Measurements from ENCODE around the gene DYSF. TPM values are rescaled to one million over a fixed set of nuclear protein-coding genes. Genes with fewer than 3 reads are reported as not detected.

DYSF gene
- total RNA-seq, 1 donor from 2014 or later = 82.8 TPM

DNA sequence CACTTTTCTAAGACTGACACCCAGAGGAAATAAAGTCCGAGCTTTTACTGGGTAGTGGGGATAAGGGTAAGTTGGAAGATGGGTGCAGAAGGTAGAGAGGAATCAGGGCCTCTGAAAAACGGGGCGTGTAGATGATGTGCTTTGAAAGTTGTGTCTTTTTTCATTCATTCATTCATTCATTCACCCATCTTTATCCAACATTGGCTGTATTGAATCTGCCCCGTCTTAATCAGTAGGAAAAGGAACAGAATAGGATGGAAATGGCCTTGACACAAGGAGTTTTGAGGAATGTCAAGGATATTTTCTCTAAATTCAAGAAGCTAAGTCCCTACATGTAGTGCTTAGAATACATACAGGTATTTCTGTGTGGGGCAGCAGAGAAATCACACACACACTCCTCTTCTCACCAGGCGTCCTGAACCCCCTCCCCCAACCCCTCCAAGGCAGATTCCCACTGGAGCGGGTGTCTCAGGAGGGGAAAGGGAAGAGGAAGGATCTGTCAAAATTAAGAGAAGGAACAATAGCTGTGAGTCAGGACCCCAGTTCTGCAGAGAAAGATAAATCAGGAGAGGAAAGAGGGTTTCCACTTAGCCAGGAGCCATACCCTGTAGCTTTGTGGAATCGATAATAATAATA, 13.9 kb downstream of the DYSF start:
- peak; percentile 39 for DNase-seq (ENCODE audit: low spot score)
- intact Hi-C loops (cut with DNase I) = no loop called here

DNA sequence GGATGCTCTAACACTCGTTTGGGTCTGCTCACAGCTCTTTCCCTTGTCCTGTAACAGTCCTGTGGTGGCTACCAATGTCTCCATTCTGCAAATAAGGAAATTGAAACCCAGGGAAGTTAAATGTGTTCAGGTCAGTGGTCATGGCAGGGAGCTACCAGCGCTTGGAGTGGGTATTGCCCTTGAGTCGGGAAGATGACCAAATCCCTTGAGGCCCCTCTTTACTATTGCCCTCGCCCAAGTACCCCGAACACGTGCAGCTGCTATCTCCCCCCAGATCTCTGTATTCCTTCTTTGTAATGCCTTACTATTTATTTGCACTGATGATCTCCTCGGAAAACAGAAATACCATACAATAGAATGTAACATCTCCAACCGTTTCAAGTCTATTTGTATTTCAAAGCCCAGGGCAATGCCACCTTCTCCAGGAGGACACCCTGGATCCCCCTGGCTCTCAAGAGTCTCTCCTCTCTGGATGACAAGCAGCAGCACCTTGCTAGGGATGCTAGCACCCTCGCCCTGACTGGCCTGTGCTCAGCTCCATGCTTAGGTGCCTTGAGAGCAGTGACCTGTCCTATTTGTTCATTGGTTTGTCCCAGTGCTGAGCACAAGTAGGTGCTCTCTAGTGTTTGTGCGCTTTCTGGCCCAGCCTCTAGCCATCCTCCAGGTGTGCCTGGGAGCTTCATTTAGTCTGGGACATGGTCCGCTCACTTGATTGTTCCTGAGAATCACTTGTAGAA, 15.1 kb downstream of the DYSF start:
- intact Hi-C loops (cut with DNase I) = no loop called here
- DNase-seq (ENCODE audit: low spot score) = peak; percentile 66

DNA sequence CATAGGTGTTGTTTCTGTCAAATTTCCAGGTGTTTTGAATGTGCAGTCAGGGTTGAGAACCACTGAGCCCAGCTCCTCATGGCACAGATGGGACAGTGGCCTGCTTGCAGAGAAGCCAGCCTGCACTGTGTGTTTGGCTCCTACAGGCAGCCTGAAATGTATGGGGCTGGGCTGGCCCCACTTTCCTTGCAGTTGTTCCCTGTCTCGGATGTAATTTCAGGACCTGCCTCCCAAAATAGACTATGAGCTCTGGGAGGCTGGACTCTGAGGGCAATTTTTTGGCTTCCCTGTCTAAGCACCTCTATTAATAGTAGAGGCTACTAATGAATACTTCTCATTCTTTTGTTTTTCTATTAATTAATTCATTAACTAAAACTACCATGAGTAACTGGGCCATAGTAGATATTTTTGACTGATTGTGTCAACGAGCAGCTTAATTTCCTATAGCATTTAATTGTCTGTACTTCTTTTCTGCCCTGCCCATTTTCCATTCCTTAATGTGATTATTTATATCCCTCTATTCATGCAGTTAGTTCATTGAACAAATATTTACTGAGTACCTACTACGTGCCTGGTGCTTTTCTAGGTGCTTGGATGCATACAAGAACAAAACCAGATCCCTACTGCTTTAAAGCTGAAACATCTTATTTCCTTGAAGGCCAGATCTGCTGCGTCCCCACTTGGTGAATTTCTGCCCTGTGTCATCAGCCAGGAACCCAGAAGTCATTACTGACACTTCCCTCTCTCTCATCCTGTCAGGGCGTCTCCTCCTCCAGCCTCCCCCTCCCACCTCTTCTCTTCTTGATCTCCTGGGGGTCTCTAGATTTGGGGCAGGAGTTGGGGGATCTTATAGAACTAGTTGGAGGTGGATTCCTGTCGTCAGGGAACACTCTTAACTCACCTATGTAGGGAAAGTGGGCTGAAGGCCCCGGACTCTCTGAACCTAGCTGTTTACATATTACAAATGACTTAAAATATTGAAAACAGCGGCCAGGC, 16.3 kb downstream of the DYSF start:
- DNase-seq (ENCODE audit: low spot score) = peak; percentile 78
- intact Hi-C loops (cut with DNase I) = loop anchor here (10.0 kb wide), 1 partner anchor 135 kb away; no protein-coding TSS in a partner anchor

DNA sequence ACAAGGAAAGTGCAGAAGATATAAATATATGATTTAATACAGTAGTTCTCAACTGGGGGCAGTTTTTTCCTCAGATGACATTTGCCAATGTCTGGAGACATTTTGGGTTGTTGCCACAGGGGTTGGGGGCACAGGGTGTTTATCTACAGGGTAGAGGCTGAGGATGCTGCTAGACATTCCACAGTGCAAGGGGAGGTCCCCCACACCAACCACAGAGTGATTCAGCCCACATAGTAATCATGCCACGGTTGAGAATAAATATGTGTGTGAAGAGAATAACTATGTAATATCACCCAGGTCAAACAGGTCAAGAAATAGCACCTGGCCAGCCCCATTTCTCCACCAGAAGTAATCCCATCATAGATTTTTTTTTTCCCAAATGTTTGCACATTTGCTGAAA, 17.9 kb downstream of the DYSF start:
- intact Hi-C loops (cut with DNase I) = loop anchor here (10.0 kb wide), 1 partner anchor 134 kb away; no protein-coding TSS in a partner anchor
- no peak for DNase-seq (ENCODE audit: low spot score)

DNA sequence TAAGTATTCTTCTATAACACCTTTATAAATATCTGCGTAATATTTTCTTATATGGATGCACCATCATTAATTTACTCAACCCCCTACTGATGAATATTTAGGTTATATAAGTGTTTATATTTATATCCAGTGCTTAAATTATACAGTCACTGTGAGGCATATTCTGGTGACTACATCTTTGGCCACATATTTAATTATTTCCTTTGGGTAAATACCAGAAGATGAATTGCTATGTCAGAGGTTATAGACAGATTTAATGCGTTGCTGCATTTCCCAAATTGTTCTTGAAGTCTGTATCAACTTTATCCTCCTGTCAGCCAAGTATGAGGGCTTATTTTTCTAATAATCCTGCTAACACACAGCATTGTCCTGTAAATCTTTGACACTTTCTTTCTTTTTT, 18.7 kb downstream of the DYSF start:
- no peak for DNase-seq (ENCODE audit: low spot score)
- intact Hi-C loops (cut with DNase I) = loop anchor here (10.0 kb wide), 1 partner anchor 133 kb away; no protein-coding TSS in a partner anchor

DNA sequence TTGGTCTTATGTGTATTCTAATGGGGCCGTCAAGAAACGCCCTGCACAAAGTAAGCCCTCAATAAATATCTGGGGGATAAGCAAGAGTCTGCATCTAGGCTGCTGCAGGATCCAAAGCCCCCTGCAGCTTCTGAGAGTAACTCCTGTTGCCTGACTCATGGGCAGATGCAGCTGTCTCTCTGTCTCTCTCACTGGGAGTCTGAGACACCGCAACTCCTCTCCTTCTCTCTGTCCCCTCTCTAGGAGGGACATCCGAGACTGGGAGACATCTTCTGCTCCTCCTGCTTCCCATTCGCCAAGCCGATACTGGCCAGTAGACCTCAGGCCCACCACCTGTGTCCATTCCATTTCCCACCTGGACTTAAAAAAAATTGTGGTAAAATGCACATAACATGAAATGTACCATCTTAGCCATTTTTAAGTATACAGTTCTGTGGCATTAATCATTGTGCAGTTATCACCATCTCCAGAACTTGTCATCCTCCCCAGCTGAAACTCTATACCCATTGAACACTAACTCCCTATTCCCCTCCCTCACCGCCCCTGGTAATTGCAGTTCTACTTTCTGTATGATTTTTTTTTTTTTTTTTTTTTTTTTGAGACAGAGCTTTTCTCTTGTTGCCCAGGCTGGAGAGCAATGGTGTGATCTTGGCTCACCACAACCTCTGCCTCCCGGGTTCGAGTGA, 20.1 kb downstream of the DYSF start:
- intact Hi-C loops (cut with DNase I) = loop anchor here (2.0 to 10.0 kb wide), 2 partner anchors 27 to 131 kb away; no protein-coding TSS in a partner anchor
- DNase-seq (ENCODE audit: low spot score) = peak; percentile 19

DNA sequence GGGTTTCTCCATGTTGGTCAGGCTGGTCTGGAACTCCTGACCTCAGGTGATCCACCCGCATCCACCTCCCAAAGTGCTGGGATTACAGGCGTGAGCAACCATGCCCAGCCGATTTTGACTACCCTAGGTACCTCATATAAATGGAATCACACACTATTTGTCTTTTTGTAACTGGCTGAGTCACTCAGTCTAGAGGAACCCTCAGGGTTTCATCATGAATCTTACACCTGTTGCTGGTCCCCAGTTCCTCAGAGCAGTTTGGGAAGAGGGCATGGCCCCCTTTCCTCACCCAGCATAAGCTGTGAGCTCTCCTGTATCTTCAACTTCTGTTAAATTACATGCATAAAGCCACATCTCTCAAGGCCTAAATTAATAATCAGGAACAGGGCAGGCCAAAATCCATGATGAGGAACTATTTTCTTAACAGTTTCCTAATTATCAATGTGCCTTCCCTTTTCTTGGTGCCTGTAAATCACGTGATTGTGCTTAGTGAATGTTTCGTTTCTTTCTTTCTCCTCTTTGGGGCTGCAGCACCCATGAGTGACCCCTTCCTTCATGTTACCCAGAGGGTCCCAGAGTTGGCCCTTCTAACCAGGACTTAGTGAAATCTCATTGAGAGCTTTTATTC, 20.9 kb downstream of the DYSF start:
- intact Hi-C loops (cut with DNase I) = loop anchor here (2.0 to 10.0 kb wide), 2 partner anchors 27 to 131 kb away; no protein-coding TSS in a partner anchor
- peak; percentile 72 for DNase-seq (ENCODE audit: low spot score)

DNA sequence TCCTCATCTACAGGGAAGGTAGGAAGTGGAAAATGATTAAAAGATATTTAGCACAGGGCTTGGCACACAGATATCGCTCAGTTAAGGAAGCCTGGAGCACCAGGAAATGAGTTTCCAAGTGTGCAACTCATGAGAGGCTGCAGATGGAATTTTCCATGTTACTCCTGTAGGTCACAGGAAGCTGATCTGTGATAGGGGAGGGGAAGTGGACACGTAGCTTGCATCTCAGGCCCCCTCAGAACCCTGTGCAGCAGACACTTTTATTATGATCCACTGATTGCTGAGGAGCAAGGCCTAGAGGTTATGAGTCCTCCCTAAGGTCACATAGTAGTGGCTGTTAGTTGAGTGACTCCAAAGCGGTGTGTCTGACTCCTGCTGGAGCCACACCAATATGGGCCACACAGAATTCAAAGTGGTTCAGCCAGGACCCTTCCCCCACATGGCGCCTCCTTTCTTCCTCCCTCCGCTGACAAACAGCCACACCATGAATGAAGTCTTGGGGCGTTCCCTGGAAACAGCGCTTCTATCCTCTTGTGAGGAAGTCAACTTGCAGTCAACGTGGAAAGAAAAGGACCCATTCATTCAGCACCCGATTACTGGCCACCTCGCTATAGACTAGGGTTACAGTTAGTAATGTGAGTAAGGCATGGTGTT, 21.5 kb downstream of the DYSF start:
- intact Hi-C loops (cut with DNase I) = loop anchor here (2.0 to 10.0 kb wide), 2 partner anchors 26 to 130 kb away; no protein-coding TSS in a partner anchor
- peak; percentile 81 for DNase-seq (ENCODE audit: low spot score)

DNA sequence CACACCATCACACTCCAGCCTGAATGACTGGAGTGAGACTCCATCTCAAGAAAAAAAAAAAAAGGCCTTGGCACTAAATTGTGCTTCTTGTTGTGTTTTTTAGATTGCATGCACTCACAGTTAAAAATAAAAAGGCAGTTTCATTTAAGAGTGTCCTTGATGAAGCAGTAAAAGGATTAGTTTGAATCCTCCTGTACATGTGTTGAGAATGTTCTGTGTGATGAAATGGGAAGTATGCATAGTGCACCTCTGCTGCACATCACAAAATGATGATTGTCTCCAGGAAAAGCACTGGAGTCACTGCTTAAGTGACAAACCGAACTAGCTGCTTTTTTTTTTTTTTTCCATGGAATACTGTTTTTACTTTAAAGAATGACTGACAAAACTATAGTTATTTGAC, 23.1 kb downstream of the DYSF start:
- intact Hi-C loops (cut with DNase I) = loop anchor here (10.0 kb wide), 1 partner anchor 128 kb away; no protein-coding TSS in a partner anchor
- DNase-seq (ENCODE audit: low spot score) = no peak

DNA sequence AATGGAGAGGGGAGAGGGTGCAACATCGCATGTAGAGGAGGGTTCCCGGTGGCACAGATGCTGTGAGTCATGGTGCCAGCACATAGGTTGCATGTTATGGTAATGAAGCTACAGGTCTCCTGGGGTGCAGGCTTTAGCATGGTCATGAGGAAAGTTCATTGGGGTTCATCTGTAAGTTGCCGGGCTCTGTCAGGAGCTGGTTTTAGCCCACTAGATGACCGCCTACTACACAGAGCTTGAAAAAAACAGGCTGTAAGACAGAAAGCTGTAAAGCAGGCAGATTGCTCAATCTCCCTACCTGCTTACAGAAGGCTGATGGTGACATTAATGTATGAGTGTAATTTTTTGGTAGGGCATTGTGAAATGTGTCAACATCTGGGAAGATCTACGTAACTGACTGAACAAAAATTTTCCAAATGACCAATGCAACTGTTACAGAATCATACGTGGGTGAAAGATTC, 23.9 kb downstream of the DYSF start:
- no peak for DNase-seq (ENCODE audit: low spot score)
- intact Hi-C loops (cut with DNase I) = loop anchor here (10.0 kb wide), 1 partner anchor 128 kb away; no protein-coding TSS in a partner anchor

DNA sequence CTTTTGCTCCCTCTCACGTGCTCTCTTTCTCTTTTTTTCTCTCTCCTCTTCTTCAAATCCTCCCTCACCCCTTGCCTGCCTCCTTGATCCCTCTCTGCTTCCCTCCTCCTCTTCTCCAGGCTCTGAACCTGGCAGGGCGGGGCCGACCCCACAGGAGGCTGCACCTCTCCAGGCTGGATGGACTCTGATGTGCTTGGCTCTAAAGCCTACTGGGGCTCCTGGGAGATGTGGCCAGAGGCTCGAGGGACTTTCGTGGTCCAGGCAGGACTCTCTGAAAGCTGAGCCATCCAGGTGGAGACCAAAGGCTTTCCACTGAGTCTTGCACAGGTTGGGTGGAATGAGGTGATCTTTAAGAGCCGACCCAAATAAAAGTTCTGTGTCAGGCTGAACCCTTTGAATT, 25.4 kb downstream of the DYSF start:
- intact Hi-C loops (cut with DNase I) = loop anchor here (10.0 kb wide), 1 partner anchor 126 kb away; no protein-coding TSS in a partner anchor
- no peak for DNase-seq (ENCODE audit: low spot score)

DNA sequence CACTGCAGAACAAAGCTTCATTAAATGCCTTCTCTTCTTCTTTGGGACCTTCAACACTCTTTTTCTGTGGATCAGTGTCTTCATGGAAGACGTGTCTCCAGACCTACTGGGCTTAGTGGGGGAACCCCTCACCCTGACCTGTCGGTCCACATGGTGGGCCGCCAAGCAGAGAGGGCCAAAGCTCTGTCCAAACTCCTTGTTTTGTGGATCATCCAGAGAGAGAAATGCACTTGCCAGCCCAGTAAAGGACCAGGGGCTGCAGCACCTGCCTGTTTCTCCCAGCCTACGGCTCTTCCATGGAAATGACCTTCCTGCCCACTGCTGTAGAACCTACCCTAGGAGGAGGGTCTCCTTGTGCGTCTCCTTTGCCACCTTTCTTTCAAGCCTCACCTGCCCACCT, 25.9 kb downstream of the DYSF start:
- DNase-seq (ENCODE audit: low spot score) = no peak
- intact Hi-C loops (cut with DNase I) = loop anchor here (10.0 kb wide), 1 partner anchor 126 kb away; no protein-coding TSS in a partner anchor

DNA sequence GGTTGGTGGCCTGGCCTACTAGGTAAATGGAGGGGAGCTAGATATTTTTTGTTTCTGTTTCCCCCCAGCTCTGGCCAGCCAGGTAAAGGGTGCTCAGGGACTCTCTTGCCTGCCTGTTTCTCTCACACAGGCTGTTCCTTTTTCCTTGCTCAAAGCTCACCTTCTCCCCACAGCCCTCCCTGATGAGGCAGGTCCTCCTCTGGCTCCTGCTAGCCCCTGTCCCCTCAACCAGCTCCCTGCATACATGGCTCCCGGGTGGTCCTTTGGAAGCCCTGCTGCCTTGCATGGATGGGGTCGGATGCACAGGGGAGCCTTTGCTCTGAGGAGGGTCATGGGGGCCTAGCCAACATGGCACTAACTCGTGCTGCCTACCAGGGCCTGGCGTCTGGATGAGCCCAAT, 27.8 kb downstream of the DYSF start:
- intact Hi-C loops (cut with DNase I) = no loop called here
- no peak for DNase-seq (ENCODE audit: low spot score)

DNA sequence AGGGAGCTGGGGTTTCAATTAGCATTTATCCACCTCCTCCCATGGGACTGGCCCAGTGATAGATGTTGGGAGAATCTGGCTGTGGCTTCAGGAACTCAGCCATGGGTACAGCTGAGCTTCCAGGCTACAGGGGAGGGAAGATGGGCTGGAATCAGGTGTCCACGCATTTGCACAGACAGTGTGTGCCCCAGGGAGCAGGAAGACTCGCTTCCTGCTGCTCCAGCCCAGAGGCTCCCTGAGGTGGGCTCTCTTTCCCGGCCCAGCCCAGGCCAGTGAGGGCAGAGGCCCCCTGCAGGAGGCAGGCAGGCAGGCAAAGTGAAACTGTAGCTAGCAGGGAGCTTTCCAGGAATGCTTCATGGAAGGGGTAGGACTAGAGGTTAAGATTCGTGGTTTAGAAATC, 28.7 kb downstream of the DYSF start:
- no peak for DNase-seq (ENCODE audit: low spot score)
- intact Hi-C loops (cut with DNase I) = no loop called here

DNA sequence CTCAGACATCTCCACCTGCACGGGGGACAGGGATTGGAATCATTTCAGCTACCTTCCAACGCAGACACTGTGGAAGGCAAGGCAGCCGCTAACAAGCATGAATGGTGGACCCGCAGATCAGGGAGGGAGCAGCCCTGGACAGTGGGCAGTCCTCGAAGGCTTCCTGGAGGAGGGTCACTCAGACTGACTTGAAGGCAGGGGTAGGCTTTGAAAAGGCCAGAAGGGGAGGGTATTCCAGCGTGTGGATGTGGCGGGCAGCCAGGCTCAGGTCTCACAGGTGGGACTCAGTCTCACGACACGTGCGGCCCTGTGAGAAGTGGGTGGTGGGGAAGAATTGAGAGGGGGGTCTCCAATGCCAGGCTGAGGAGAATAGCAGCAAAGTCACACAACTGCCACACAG, 29.9 kb downstream of the DYSF start:
- DNase-seq (ENCODE audit: low spot score) = peak; percentile 60
- intact Hi-C loops (cut with DNase I) = no loop called here

DNA sequence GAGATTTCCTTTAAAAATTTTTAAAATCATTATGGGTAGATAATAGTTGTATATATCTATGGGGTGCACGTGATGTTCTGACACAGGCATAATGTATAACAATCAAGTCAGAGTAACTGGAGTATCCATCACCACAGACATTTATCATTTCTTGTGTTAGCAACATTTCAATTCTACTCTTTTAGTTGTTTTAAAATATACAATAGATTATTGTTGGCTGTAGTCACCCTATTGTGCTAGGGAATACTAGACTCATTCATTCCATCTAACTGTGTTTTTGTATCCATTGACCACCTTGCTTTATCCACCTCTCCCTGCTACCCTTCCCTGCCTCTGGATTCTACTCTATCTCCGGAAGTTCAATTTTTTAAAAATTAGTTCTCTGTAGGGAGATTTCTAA, 31.0 kb downstream of the DYSF start:
- DNase-seq (ENCODE audit: low spot score) = no peak
- intact Hi-C loops (cut with DNase I) = no loop called here

DNA sequence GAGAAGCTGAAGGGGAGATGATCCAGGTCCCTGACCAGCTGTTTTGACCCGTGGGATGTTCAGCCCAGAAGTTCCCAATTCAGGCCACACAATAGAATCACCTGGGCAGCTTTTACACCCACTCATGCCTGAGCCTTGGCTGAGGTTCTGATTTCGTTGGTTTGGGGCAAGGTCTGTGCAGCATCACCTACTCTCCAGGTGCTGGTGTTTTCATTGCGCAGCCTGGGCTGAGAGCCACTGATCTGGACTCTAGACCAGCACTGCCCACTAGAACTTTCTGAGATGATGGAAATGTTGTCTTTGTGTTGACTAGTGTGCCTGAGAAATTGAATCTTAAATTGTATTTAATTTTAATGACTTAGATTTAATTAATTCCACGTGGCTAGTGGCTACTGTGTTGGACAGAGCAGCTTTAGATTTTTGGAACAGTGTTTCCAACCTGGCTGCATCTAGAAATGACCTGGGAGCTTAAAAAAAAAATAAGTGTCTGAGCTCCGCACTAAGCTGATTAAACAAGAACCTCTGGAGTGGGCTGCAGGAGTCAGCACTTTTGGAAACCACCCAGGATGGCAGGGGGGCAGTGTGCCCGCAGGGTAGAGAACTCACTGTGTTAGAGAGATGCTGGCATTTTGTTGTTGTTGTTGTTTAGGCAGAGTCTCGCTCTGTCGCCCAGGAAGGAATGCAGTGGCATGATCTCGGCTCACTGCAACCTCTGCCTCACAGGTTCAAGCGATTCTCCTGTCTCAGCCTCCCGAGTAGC, 33.7 kb downstream of the DYSF start:
- DNase-seq (ENCODE audit: low spot score) = no peak
- intact Hi-C loops (cut with DNase I) = no loop called here

Measured in cardiac septum (tissue), 1 donor.